HepG2 (cell line): Measurements from ENCODE around the gene UQCRC2. TPM values are rescaled to one million over a fixed set of nuclear protein-coding genes. Genes with fewer than 3 reads are reported as not detected.

ENCODE experiments used
- FOXM1 ChIP-seq: sonication (generic); formaldehyde crosslinking; IDR thresholded peaks from 2 replicates; pipeline ENCODE4 v1.5.0; 2020; ENCODE audit warnings: missing genetic modification reagents
- HOXA9 ChIP-seq: sonication (generic); formaldehyde crosslinking; IDR thresholded peaks from 2 replicates; pipeline ENCODE4 v1.8.1; 2022; ENCODE audit warnings: missing genetic modification reagents, mild to moderate bottlenecking, moderate library complexity, borderline replicate concordance
- MYNN ChIP-seq: sonication (generic); formaldehyde crosslinking; IDR thresholded peaks from 2 replicates; pipeline ENCODE4 v1.4.0; 2020; ENCODE audit warnings: mild to moderate bottlenecking, low read depth, missing genetic modification reagents
- MZF1 ChIP-seq: sonication (generic); formaldehyde crosslinking; IDR thresholded peaks from 2 replicates; pipeline ENCODE4 v1.8.1; 2023; ENCODE audit warnings: mild to moderate bottlenecking, missing genetic modification reagents, borderline replicate concordance
- NAIF1 ChIP-seq: sonication (generic); formaldehyde crosslinking; IDR thresholded peaks from 2 replicates; pipeline ENCODE4 v1.5.0; 2020; ENCODE audit warnings: mild to moderate bottlenecking, missing genetic modification reagents, borderline replicate concordance
- NCOA1 ChIP-seq: sonication (generic); formaldehyde crosslinking; IDR thresholded peaks from 2 replicates; pipeline ENCODE4 v1.9.0; 2021; ENCODE audit warnings: missing genetic modification reagents
- NONO ChIP-seq, 2 experiments: fragments of 450-650 bp in 1 of 2; sonication (generic) in 1 of 2; formaldehyde crosslinking in 1 of 2; IDR thresholded peaks in 1 of 2; conservative IDR thresholded peaks in 1 of 2; 2 replicates each; pipeline versions ENCODE4 v1.6.1 to v1.8.0; 2017 to 2022; ENCODE audit warnings: mild to moderate bottlenecking in 1 of 2, missing genetic modification reagents in 1 of 2, moderate library complexity in 1 of 2
- PAF1 ChIP-seq: IDR thresholded peaks from 2 replicates; pipeline ENCODE4 v1.6.1; 2016; ENCODE audit warnings: missing genetic modification reagents, missing compliant biosample characterization
- PCBP2 ChIP-seq: fragments of 200-400 bp; formaldehyde crosslinking; optimal IDR thresholded peaks from 2 replicates; pipeline ENCODE3; 2018; ENCODE audit warnings: low read length, low read depth; ENCODE audit not compliant: poor library complexity, severe bottlenecking
- RFXANK ChIP-seq: IDR thresholded peaks from 2 replicates; pipeline ENCODE4 v1.6.1; 2016
- SIX1 ChIP-seq: sonication (generic); formaldehyde crosslinking; IDR thresholded peaks from 2 replicates; pipeline ENCODE4 v1.4.0; 2020; ENCODE audit warnings: missing genetic modification reagents, borderline replicate concordance
- SMAD1 ChIP-seq: sonication (generic); formaldehyde crosslinking; IDR thresholded peaks from 2 replicates; pipeline ENCODE4 v1.4.0; 2020; ENCODE audit warnings: missing genetic modification reagents, low read depth, mild to moderate bottlenecking, borderline replicate concordance
- SSRP1 ChIP-seq: IDR thresholded peaks from 2 replicates; pipeline ENCODE4 v1.6.1; 2016; ENCODE audit warnings: control low read depth
- ZMYM2 ChIP-seq: sonication (generic); formaldehyde crosslinking; IDR thresholded peaks from 2 replicates; pipeline ENCODE4 v1.8.0; 2022; ENCODE audit warnings: mild to moderate bottlenecking, missing genetic modification reagents
- ZNF20 ChIP-seq: sonication (generic); formaldehyde crosslinking; IDR thresholded peaks from 2 replicates; pipeline ENCODE4 v1.4.0; 2020; ENCODE audit warnings: mild to moderate bottlenecking, moderate library complexity, missing genetic modification reagents
- ZNF451 ChIP-seq: sonication (generic); formaldehyde crosslinking; IDR thresholded peaks from 2 replicates; pipeline ENCODE4 v1.5.0; 2020; ENCODE audit warnings: mild to moderate bottlenecking, missing genetic modification reagents
- polyA plus RNA-seq, 8 experiments: library from polyadenylated mRNA; depleted of rRNA in 3 of 8; stranded (reverse) in 7 of 8; unstranded in 1 of 8; fragments of >200 nt; fragmentation: Illumina TruSeq in 4 of 8; extraction: Trizol in 4 of 8; gene quantifications; 2 replicates each; pipeline versions ENCODE4 v1.2.1 to v1.2.3, GENCODE V29; 2011 to 2016; ENCODE audit warnings: low read depth in 4 of 8, missing spikeins in 1 of 8, mixed read lengths in 1 of 8; ENCODE audit not compliant: insufficient read depth in 1 of 8
- total RNA-seq, 5 experiments: library from RNA; depleted of rRNA; stranded (reverse); fragments of >200 nt; fragmentation: Illumina TruSeq; extraction: Trizol; gene quantifications; 2 replicates each; pipeline ENCODE4 v1.2.3, GENCODE V29; 2016; ENCODE audit warnings: low read depth in 1 of 5
- TF ChIP-seq, protein P1 (sequence below): sonication (generic); formaldehyde crosslinking; IDR thresholded peaks from 2 replicates; pipeline ENCODE4 v1.4.0; 2020; ENCODE audit warnings: missing genetic modification reagents, mild to moderate bottlenecking, borderline replicate concordance
- TF ChIP-seq, protein P2 (sequence below): sonication (generic); formaldehyde crosslinking; IDR thresholded peaks from 2 replicates; pipeline ENCODE4 v1.8.0; 2022; ENCODE audit warnings: low read depth, missing genetic modification reagents
- TF ChIP-seq, protein P3 (sequence below): sonication (generic); formaldehyde crosslinking; IDR thresholded peaks from 2 replicates; pipeline ENCODE4 v1.4.0; 2020; ENCODE audit warnings: missing genetic modification reagents
- TF ChIP-seq, protein P4 (sequence below): sonication (generic); formaldehyde crosslinking; IDR thresholded peaks from 2 replicates; pipeline ENCODE4 v1.8.0; 2022; ENCODE audit warnings: mild to moderate bottlenecking, missing genetic modification reagents

Gene UQCRC2
- total and polyA plus RNA-seq, 2 of the 13 experiments (the other 11 are each of a cell fraction or from before 2014, with no cell fraction given) = 442 to 536 TPM

DNA sequence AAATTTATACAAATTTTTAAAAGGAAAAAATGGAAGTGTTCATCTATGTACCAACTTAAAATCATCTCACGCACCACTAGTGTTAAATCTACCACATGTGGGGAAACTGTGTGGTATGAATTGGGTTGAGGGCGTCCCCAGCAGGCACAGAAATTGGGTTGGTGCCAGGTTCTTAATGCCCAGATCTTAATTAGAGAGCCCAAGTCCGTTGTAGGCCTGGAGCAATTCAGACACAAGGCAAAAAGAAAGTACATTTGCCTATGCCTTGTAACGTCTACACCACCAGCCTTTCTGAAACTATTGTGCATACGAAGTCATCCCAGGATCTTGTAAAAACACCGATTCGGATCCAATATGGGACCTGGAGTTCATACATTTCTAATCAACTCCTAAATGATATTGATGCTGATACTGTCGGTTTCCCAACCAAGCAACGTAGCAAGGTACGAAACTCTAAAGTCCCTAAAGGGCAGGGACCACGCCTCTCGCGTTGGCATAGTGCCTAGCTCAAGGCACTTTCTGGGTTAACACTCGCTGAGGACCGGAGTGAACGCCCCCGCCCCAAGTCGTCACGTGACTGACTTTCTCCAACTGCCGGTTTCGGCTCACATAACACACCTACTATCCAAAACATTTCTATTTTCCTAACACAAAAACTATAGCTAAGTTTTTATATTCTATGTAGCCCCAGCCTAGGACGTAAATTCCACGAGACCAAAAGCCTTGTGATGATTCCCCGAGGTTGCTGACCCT, 945 bp upstream of the UQCRC2 start (continued):
- TF ChIP-seq SIX1 (CRISPR knock-in tag) = no peak
- TF ChIP-seq, protein P1, sequence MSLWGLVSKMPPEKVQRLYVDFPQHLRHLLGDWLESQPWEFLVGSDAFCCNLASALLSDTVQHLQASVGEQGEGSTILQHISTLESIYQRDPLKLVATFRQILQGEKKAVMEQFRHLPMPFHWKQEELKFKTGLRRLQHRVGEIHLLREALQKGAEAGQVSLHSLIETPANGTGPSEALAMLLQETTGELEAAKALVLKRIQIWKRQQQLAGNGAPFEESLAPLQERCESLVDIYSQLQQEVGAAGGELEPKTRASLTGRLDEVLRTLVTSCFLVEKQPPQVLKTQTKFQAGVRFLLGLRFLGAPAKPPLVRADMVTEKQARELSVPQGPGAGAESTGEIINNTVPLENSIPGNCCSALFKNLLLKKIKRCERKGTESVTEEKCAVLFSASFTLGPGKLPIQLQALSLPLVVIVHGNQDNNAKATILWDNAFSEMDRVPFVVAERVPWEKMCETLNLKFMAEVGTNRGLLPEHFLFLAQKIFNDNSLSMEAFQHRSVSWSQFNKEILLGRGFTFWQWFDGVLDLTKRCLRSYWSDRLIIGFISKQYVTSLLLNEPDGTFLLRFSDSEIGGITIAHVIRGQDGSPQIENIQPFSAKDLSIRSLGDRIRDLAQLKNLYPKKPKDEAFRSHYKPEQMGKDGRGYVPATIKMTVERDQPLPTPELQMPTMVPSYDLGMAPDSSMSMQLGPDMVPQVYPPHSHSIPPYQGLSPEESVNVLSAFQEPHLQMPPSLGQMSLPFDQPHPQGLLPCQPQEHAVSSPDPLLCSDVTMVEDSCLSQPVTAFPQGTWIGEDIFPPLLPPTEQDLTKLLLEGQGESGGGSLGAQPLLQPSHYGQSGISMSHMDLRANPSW (CRISPR knock-in tag) = peak; percentile 13; the same call in 1 of the 2 replicates
- TF ChIP-seq PAF1 = no peak
- no peak for TF ChIP-seq NAIF1 (CRISPR knock-in tag)
- TF ChIP-seq, protein P2, sequence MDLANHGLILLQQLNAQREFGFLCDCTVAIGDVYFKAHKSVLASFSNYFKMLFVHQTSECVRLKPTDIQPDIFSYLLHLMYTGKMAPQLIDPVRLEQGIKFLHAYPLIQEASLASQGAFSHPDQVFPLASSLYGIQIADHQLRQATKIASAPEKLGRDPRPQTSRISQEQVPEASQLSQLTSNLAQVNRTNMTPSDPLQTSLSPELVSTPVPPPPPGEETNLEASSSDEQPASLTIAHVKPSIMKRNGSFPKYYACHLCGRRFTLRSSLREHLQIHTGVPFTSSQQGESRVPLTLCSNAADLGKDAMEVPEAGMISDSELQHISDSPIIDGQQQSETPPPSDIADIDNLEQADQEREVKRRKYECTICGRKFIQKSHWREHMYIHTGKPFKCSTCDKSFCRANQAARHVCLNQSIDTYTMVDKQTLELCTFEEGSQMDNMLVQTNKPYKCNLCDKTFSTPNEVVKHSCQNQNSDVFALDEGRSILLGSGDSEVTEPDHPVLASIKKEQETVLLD (CRISPR knock-in tag) = no peak; the same call in 1 of the 2 replicates
- TF ChIP-seq, protein P3, sequence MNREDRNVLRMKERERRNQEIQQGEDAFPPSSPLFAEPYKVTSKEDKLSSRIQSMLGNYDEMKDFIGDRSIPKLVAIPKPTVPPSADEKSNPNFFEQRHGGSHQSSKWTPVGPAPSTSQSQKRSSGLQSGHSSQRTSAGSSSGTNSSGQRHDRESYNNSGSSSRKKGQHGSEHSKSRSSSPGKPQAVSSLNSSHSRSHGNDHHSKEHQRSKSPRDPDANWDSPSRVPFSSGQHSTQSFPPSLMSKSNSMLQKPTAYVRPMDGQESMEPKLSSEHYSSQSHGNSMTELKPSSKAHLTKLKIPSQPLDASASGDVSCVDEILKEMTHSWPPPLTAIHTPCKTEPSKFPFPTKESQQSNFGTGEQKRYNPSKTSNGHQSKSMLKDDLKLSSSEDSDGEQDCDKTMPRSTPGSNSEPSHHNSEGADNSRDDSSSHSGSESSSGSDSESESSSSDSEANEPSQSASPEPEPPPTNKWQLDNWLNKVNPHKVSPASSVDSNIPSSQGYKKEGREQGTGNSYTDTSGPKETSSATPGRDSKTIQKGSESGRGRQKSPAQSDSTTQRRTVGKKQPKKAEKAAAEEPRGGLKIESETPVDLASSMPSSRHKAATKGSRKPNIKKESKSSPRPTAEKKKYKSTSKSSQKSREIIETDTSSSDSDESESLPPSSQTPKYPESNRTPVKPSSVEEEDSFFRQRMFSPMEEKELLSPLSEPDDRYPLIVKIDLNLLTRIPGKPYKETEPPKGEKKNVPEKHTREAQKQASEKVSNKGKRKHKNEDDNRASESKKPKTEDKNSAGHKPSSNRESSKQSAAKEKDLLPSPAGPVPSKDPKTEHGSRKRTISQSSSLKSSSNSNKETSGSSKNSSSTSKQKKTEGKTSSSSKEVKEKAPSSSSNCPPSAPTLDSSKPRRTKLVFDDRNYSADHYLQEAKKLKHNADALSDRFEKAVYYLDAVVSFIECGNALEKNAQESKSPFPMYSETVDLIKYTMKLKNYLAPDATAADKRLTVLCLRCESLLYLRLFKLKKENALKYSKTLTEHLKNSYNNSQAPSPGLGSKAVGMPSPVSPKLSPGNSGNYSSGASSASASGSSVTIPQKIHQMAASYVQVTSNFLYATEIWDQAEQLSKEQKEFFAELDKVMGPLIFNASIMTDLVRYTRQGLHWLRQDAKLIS = 0 out of 2 replicates have a peak, but pooled peaks have one; percentile 1
- peak; percentile 75; the same call in 1 of the 2 replicates for TF ChIP-seq ZMYM2 (CRISPR knock-in tag)
- no peak; the same call in 1 of the 2 replicates for TF ChIP-seq SSRP1
- TF ChIP-seq ZNF451 (CRISPR knock-in tag) = no peak
- no peak; the same call in 1 of the 2 replicates for TF ChIP-seq ZNF20
- no peak for TF ChIP-seq NONO (IDR thresholded peaks at IDR 0.05)
- TF ChIP-seq NONO (CRISPR knock-in tag; conservative IDR thresholded peaks at IDR 0.05) = no peak
- no peak; the same call in none of the 2 replicates for TF ChIP-seq SMAD1 (CRISPR knock-in tag)
- no peak for TF ChIP-seq MZF1 (CRISPR knock-in tag)
- TF ChIP-seq RFXANK (CRISPR knock-in tag) = peak; percentile 47; the same call in 1 of the 2 replicates
- TF ChIP-seq, protein P4, sequence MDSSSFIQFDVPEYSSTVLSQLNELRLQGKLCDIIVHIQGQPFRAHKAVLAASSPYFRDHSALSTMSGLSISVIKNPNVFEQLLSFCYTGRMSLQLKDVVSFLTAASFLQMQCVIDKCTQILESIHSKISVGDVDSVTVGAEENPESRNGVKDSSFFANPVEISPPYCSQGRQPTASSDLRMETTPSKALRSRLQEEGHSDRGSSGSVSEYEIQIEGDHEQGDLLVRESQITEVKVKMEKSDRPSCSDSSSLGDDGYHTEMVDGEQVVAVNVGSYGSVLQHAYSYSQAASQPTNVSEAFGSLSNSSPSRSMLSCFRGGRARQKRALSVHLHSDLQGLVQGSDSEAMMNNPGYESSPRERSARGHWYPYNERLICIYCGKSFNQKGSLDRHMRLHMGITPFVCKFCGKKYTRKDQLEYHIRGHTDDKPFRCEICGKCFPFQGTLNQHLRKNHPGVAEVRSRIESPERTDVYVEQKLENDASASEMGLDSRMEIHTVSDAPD (CRISPR knock-in tag) = no peak; the same call in 1 of the 2 replicates
- TF ChIP-seq PCBP2 = no peak
- TF ChIP-seq HOXA9 (CRISPR knock-in tag) = no peak
- TF ChIP-seq MYNN (CRISPR knock-in tag) = no peak
- TF ChIP-seq FOXM1 (CRISPR knock-in tag) = no peak
- TF ChIP-seq NCOA1 (CRISPR knock-in tag) = no peak
